NCI-H524 (cell line): ENCODE data around the gene CCDC33.

Source experiments
- DNase-seq, 2 experiments: peaks; one replicate each; lab custom pipeline; 2025; lab: John Stamatoyannopoulos, UW

The CCDC33 gene

DNA sequence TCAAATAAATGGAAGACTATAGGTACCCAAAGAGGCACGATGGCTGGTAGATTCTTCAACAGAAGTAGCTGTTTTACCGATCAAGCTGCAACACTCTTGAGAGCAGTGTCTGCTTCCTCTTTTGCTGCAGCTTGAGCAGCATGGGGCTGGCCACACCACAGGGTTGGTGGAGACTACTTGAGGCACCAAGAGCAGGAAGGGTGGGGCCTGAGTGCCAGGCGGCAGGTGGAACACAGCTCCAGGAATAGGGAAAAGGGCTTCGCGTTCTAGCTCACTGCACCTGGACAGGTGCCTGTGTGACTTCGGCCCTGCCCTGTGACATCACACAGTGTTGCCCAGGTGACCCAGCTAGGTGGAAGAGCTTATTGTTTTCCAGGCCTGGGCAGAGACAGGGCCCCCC lies at the start of gene CCDC33:
Gene CCDC33 (plus strand): TSS at position 365 of the 400 bp plus-strand sequence. CDS start 394 bp downstream, outside the sequence.
- no peak for DNase-seq

- no peak for DNase-seq
Observed at GRCh38 chr15:74188216-74188615, 47.9 kb upstream of the CCDC33 start.

GRCh38 chr15:74191798-74192197 lies 44.3 kb upstream of the CCDC33 start:
- no peak for DNase-seq

DNA sequence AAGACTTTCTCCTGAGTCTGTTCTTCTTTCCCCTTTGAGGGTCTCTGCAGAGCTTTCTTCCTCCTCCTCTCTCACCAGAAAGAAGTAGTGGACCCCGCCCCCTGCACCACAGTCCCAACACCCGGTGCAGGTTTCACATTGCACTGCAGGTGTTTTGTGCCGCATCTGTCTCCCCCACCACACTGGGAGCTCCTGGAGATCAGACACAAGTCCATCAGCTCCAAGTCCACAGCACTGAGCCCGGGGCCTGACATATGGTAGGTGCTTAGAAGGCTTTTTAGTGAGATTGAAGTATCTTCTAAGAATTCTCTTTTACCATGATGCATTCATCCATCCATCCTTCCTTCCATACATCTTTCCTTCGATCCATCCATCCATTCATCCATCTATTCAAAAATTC lies 43.4 kb upstream of the CCDC33 start:
- DNase-seq: peak in 1 of 2 experiments; percentile 72

GRCh38 chr15:74193299-74193718 lies 42.8 kb upstream of the CCDC33 start:
- no peak for DNase-seq

DNA sequence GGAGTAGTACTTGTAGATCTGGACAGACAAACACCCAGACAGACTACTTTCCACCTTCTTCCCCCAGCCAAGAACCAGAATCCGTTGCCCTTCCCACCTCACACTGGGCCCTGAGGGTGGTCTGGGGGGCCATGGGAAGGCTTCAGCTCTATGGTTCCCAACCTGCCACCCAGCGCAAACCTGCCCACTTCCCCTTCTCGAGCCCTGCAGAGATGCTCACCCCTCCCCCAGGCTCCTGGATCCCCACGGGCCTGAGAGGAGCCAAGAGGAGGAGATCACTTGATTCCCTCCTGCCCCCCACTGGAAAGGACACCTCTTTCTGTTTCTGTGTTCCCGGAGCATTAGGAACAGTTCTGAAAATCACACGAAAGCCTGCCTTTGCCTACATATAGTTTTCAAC lies 42.2 kb upstream of the CCDC33 start:
- no peak for DNase-seq

- no peak for DNase-seq
Observed at GRCh38 chr15:74194572-74195559, 41.3 kb upstream of the CCDC33 start.

DNA sequence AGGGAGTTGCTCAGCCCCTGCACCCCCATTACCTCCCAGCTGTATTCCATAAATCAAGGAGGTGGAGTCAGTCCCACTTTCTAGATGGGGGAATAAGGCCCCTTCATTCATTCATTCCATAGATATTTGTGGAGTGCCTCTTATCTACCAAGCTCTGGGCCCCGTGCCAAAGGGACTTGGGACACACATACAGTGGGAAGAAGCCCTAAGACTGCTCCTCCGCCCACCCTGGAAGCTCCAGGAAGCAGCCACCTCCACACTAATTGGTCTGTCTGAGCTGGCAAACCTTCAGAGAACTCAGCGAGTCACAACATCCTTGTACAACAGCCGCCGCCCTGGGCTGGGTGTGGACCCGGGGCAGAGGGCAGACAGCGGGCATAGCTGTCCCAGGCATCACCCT lies 40.0 kb upstream of the CCDC33 start:
- DNase-seq: no peak

DNA sequence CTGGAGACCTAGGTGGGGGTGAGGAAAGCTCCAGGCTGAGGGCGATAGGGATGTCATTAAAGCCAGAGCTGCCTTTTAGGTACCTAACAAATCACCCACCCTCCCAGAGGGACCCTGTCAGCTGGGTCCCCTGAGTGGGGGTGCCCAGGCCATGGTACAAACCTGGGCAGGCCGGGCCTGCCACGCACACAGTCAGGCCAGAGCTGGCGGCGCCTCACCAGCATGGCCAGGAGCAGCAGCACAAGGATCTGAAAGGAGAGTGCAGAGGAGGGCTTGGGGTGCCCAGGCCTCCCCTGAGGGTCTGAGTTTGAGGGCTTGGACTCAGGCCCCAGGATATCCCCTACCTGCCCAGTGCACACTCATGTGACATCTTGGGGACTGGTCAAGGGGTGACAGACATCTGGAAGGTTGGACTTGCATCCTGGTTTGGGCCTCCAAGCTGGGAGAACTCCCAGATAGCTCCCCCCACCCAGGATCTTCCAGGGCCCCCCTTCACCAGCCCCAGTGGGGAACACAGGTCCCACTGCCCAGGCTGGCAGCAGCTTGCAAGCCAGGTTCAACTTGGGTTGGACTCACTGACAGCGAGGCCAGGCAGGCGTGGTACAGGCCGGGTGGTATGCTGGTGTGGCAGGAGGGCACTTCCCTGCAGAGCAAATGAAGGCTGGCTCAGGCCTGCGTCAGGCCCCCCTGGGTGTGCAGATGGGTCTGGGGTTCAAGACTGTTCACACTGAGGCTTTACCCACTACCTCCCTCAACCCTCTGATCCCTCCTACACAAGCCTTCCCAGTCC lies 38.8 kb upstream of the CCDC33 start:
- DNase-seq: no peak

DNA sequence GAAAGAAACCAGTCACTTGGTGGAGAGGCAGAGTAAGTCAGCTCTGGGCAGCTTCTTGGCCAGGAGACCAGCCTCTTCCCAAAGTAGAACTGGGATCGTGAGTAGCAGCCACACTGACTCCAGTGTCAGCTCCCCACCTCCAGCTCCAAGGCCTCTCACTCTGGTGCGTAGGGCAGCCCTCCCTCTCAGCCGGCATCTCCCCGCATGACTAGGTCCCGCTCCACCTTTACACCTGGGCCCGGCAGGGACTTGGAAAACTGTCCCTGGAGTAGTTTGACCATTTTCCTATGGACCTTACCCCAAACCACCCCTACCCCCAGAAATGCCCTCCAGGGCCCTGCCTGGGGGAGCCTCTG lies 36.9 kb upstream of the CCDC33 start:
- DNase-seq: no peak

DNA sequence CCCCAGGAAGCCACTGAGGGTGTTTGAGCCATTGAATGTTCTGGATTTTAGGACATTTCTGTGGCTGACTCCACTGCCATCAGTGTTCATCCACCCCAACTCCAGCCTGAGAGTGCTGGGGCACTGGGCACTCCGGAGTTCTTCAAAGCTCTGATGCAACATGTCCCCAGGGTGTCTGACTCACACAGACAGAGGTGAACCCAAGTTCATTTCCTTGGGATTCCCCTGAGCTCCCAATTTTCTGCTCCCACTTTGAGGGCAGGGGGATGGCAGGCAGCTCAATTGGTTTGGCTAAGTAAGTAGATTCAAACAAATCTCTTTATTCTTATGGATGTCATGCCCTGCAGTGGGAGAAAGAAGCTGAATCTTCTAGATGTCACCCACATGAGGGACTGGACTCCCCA lies 35.7 kb upstream of the CCDC33 start:
- no peak for DNase-seq

- peak in 1 of 2 experiments; percentile 20 for DNase-seq
Observed at GRCh38 chr15:74200871-74201419, 35.2 kb upstream of the CCDC33 start.

- DNase-seq: no peak
Observed at GRCh38 chr15:74201710-74202420, 34.3 kb upstream of the CCDC33 start.

- DNase-seq: peak; percentile 45 to 73
Observed at GRCh38 chr15:74202452-74203401, 33.4 kb upstream of the CCDC33 start, which contains the start of gene STRA6. Gene STRA6, minus strand, starts transcription at chr15:74202787. Its CDS starts 520 bp downstream, at chr15:74202267.

- DNase-seq: peak; percentile 66 to 85
Observed at GRCh38 chr15:74203914-74204431, 32.2 kb upstream of the CCDC33 start.

GRCh38 chr15:74205582-74205947 lies 30.6 kb upstream of the CCDC33 start:
- no peak for DNase-seq

- DNase-seq: peak; percentile 50 to 81
Observed at GRCh38 chr15:74206801-74207281, 29.3 kb upstream of the CCDC33 start.

DNA sequence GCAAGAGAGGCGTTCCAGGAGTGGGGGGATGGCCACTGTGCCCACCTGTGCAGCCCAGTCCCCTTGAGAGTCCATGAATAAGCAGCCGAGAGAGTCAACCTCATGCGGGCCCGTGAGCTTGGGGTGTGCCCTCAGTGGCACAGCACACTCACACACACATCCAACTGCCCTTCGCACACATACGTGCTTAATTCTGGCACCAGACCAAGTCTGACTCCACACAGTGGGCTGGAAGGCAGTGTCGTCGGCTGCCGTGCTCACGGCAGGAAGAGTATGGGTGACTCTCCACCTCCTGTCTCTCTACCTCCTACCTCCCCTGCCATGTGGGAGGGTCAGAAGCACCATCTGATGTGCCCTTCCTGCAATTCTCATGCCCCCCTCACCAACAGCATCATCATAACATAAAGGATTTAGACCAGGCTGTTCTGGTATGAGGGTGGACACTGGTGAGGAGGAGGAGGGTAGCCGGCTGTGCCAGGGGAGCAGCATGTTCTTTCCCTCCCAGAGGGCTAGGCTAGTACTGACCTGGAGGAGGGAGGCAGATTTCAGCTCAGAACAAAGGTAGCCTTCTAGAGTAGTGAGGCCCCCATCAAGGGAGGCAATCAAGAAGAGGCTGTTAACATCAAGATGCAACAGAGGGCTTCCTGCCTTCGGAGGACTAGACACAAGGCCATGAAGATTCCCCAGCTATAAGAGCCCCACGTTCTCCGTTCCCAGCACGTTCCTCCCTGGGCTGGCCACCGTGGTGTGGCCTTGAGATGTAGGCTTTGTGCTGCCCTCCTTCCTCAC lies 28.3 kb upstream of the CCDC33 start:
- no peak for DNase-seq

DNA sequence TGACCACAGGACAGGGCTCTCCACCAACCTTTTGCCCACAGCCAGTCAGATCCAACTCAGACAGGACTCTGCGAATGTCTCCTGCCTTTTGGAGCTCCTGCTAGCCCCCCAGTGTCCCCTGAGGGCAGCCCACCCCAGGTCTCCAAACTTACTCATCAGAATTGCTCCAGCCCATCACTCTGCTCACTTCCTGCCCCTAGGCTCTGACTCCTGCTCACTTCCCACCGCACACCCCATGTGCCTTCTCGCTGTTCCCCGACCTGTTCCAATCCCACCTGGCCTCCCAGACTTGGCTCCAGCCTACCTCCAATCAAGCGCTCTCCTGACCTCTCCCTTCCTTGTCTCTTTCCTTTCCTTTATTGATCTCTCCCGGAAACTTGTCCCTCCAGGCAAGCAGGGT lies 27.6 kb upstream of the CCDC33 start:
- no peak for DNase-seq
